Measurements from ENCODE around the gene SUGT1. TPM values are rescaled to one million over a fixed set of nuclear protein-coding genes. Genes with fewer than 3 reads are reported as not detected.

SUGT1 gene
- total and polyA plus RNA-seq, 2 donors (not counting 3 experiments of a cell fraction or from before 2014, with no cell fraction given) = 21.7 to 78.8 TPM

DNA sequence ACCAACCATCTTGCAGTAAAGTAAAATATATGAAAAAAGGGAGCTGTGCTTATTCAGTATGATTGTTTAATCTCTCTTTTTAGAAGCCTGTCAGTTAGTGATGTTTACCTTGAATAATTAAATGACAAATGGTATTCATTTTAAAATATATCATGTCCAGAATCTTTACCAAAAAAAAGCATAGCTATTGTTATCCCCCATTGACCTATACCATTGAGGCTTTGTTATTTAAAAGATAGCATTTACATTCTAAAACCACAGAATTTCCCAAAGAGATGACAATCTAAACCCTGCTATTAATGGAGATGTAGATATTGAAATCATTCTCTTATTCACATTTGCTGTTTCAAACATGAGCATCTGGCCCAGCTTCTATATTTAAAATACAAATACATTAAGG lies 84.8 kb downstream of the SUGT1 start:
- Histone ChIP-seq H3K27ac (ENCODE audit: insufficient read depth, low read depth, low read length) (no peak overlapping the region), H3K9me3 (replicated peaks; ENCODE audit: control insufficient read depth, insufficient read depth, low read length) (no peaks in the 10 kb centered on the region), H3K36me3 (ENCODE audit: control insufficient read depth in 2 of 2, extremely low read depth in 1 of 2, insufficient read depth in 2 of 2, low read length in 2 of 2) (no peaks in the 10 kb centered on the region), H4K20me1 (replicated peaks; ENCODE audit: control insufficient read depth, extremely low read depth, insufficient read depth, low read length) (no peaks in the 10 kb centered on the region), H3K27me3 (ENCODE audit: control insufficient read depth in 2 of 2, insufficient read depth in 2 of 2, low read length in 2 of 2) (peaks cover 25 to 53% of the 10 kb centered on the region in 2 experiments), H3K9me1 (replicated peaks; ENCODE audit: control insufficient read depth, extremely low read depth, insufficient read depth, low read length) (no peaks in the 10 kb centered on the region), H3K9ac (replicated peaks; ENCODE audit: extremely low read depth, insufficient read depth, low read length) (no peak overlapping the region), H3K4me2 (ENCODE audit: insufficient read depth, low read length) (no peak overlapping the region), H3K79me2 (ENCODE audit: control insufficient read depth, insufficient read depth, low read length) (no peaks in the 10 kb centered on the region), H3K4me3 (replicated peaks in 1 of 3; ENCODE audit: insufficient read depth in 1 of 3, low read depth in 1 of 3, low read length in 3 of 3) (no peak overlapping the region), H3K4me1 (ENCODE audit: control insufficient read depth, extremely low read depth, insufficient read depth, low read length) (peaks cover 6% of the 10 kb centered on the region), H2AFZ (ENCODE audit: low read depth, low read length) (no peak overlapping the region)
- no TSS peak for BruUV-seq (replicated peaks)
- dilution Hi-C loops (cut with MboI; ENCODE audit: extremely low pct_ligation_motif_present, low sequenced_read_pairs) (no loop called here), intact Hi-C loops (cut with micrococcal nuclease) (loop anchor here (5.0 kb wide), 1 partner anchor 35 kb away; no protein-coding TSS in a partner anchor)
- TF ChIP-seq POLR2A (IDR thresholded peaks at IDR 0.05; ENCODE audit: low read depth, low read length) (no peak), MAX (IDR thresholded peaks at IDR 0.05; ENCODE audit: insufficient read depth, insufficient read length) (no peak), JUN (IDR thresholded peaks at IDR 0.05; ENCODE audit: borderline replicate concordance, insufficient read depth, insufficient read length, low read depth) (no peak)
- no peak for DNase-seq (ENCODE audit: low read depth, low spot score)
- no peak for FAIRE-seq
- CTCF ChIA-PET = interaction anchor here (1.0 to 4.9 kb wide), 9 partner anchors 11 to 231 kb away, joined by 3 to 27 read pairs (median 4); partner anchors contain the start of gene SUGT1
- POLR2A ChIA-PET = no interaction called here

GRCh38 chr13:52737965-52738364 lies 85.3 kb downstream of the SUGT1 start:
- BruUV-seq (replicated peaks) = no TSS peak
- DNase-seq (ENCODE audit: low read depth, low spot score) = no peak
- no peak overlapping the region for H3K4me3 ChIP-seq (replicated peaks in 1 of 3; ENCODE audit: insufficient read depth in 1 of 3, low read depth in 1 of 3, low read length in 3 of 3)
- H3K4me1 ChIP-seq (ENCODE audit: control insufficient read depth, extremely low read depth, insufficient read depth, low read length) = peaks cover 6% of the 10 kb centered on the region
- ChIA-PET CTCF (interaction anchor here (1.0 to 4.9 kb wide), 10 partner anchors 12 to 230 kb away, joined by 3 to 27 read pairs (median 4); no protein-coding TSS in a partner anchor), POLR2A (no interaction called here)
- peaks cover 25 to 54% of the 10 kb centered on the region in 2 experiments for H3K27me3 ChIP-seq (ENCODE audit: control insufficient read depth in 2 of 2, insufficient read depth in 2 of 2, low read length in 2 of 2)
- H3K27ac ChIP-seq (ENCODE audit: insufficient read depth, low read depth, low read length) = no peak overlapping the region
- FAIRE-seq = no peak
- no peaks in the 10 kb centered on the region for H4K20me1 ChIP-seq (replicated peaks; ENCODE audit: control insufficient read depth, extremely low read depth, insufficient read depth, low read length)
- intact Hi-C loops (cut with micrococcal nuclease) = loop anchor here (1.0 to 5.0 kb wide), 2 partner anchors 36 to 129 kb away; no protein-coding TSS in a partner anchor
- TF ChIP-seq, protein P1, sequence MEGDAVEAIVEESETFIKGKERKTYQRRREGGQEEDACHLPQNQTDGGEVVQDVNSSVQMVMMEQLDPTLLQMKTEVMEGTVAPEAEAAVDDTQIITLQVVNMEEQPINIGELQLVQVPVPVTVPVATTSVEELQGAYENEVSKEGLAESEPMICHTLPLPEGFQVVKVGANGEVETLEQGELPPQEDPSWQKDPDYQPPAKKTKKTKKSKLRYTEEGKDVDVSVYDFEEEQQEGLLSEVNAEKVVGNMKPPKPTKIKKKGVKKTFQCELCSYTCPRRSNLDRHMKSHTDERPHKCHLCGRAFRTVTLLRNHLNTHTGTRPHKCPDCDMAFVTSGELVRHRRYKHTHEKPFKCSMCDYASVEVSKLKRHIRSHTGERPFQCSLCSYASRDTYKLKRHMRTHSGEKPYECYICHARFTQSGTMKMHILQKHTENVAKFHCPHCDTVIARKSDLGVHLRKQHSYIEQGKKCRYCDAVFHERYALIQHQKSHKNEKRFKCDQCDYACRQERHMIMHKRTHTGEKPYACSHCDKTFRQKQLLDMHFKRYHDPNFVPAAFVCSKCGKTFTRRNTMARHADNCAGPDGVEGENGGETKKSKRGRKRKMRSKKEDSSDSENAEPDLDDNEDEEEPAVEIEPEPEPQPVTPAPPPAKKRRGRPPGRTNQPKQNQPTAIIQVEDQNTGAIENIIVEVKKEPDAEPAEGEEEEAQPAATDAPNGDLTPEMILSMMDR (IDR thresholded peaks at IDR 0.05; ENCODE audit: extremely low read depth in 1 of 2, insufficient read depth in 1 of 2, low read depth in 1 of 2, low read length in 2 of 2) = no peak
- no peak for TF ChIP-seq POLR2AphosphoS5 (IDR thresholded peaks at IDR 0.05; ENCODE audit: insufficient read depth, low read depth, low read length)
- no peak for TF ChIP-seq MYC (IDR thresholded peaks at IDR 0.05; ENCODE audit: low read depth, low read length)
- no peak for TF ChIP-seq EZH2 (IDR thresholded peaks at IDR 0.05; ENCODE audit: borderline replicate concordance, low read depth, low read length, severe bottlenecking)
- no peak for TF ChIP-seq MAX (IDR thresholded peaks at IDR 0.05; ENCODE audit: insufficient read depth, insufficient read length)
- no peak for TF ChIP-seq JUN (IDR thresholded peaks at IDR 0.05; ENCODE audit: borderline replicate concordance, insufficient read depth, insufficient read length, low read depth)
- TF ChIP-seq POLR2A (IDR thresholded peaks at IDR 0.05; ENCODE audit: low read depth, low read length) = no peak
- no peak for TF ChIP-seq FOS (IDR thresholded peaks at IDR 0.05; ENCODE audit: borderline replicate concordance, insufficient read depth, low read length)
- TF ChIP-seq GATA2 (IDR thresholded peaks at IDR 0.05; ENCODE audit: insufficient read depth, insufficient read length, low read depth, low read length) = no peak
- dilution Hi-C loops (cut with MboI; ENCODE audit: extremely low pct_ligation_motif_present, low sequenced_read_pairs) = no loop called here
- H3K9ac ChIP-seq (replicated peaks; ENCODE audit: extremely low read depth, insufficient read depth, low read length) = no peak overlapping the region
- no peaks in the 10 kb centered on the region for H3K9me3 ChIP-seq (replicated peaks; ENCODE audit: control insufficient read depth, insufficient read depth, low read length)
- no peaks in the 10 kb centered on the region for H3K79me2 ChIP-seq (ENCODE audit: control insufficient read depth, insufficient read depth, low read length)
- H3K4me2 ChIP-seq (ENCODE audit: insufficient read depth, low read length) = no peak overlapping the region
- H3K9me1 ChIP-seq (replicated peaks; ENCODE audit: control insufficient read depth, extremely low read depth, insufficient read depth, low read length) = no peaks in the 10 kb centered on the region
- no peak overlapping the region for H2AFZ ChIP-seq (ENCODE audit: low read depth, low read length)
- H3K36me3 ChIP-seq (ENCODE audit: control insufficient read depth in 2 of 2, extremely low read depth in 1 of 2, insufficient read depth in 2 of 2, low read length in 2 of 2) = no peaks in the 10 kb centered on the region

Data from endothelial cell of umbilical vein (primary cell).